ENCODE measurements around the gene USP7.
"Not testable (repeated sequence)": the region's sequence is repeated elsewhere in the genome, so short reads cannot be mapped to it uniquely, and the experiment has no call there.

The USP7 gene

DNA sequence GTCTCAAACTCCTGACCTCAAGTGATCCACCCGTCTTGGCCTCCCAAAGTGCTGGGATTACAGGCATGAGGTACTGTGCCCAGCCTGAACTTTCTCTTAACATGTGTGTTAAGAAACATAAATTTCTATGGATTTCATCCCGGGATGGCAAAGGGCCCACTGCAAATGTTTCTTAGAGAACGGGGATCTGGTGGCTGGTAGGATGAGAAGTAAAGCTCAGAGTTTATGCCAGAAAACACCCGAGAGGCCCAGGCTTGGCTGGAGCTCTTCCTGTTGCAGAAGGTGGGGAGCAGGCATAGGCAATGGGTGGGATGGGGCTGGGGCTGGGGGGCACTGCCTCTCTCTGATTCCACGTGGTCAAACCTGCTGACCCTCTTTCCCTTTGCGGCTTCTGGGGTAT is 89.3 kb downstream of the USP7 start:
- DNase-seq = no peak

- not testable (repeated sequence) for DNase-seq
Observed at GRCh38 chr16:8873866-8874195, 89.9 kb downstream of the USP7 start.

GRCh38 chr16:8872967-8873865 is 90.5 kb downstream of the USP7 start:
- DNase-seq = no peak

- DNase-seq = no peak
Observed at GRCh38 chr16:8872071-8872470, 91.6 kb downstream of the USP7 start.

DNA sequence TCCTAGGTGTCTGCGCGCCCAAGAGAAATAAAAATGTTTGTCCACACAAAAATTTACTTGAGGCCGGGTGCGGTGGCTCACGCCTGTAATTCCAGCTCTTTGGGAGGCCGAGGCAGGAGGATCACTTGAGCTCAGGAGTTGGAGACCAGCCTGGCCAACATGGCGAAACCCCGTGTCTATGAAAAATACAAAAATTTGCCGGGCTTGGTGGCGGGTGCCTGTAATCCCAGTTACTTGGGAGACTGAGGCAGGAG is 93.8 kb downstream of the USP7 start:
- not testable (repeated sequence) for DNase-seq

DNA sequence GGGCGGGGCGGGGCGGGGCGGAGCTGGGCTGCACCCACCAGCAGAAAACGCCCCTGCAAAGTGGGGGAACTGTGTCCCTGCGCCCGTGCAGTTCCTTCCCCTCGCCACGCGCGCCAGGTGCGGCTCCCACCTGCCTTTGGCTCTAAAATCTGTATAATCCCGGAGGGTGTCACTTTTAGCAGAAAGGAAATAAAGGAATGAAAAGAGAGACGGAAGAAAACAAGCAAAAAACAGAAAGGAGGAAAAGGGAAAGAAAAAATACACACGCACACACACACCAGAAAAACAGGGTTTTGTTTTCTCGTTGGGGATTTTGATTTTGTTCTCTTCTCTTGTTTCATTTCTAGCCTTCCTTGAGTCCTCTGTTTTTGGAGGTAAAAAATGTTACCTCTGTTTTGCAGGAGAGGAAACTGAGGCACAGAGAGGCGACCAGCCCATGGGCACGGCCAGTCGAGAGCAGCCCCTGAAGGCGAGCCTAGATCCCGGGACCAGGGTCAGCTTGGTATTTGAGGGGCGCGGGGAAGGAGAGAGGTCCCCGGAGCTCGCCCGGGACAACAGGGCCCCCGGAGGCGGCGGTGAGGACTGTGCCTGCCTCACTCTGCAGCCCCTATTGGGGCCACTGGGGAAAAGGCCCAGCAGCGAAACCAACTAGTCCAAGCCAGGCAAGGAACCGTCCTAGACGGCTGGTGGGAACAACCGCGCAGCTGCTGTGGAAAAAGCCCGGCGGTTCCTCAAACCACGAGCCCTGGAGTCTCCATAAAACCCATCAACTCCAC is 94.3 kb downstream of the USP7 start:
- DNase-seq = no peak

- DNase-seq = peak; percentile 86 to 90
Observed at GRCh38 chr16:8868416-8869211, 95.1 kb downstream of the USP7 start, which contains the start of gene CARHSP1. Gene CARHSP1, minus strand, starts transcription at chr16:8869006. Its CDS starts 9,678 bp downstream, at chr16:8859328.

- DNase-seq = no peak
Observed at GRCh38 chr16:8867932-8868415, 95.7 kb downstream of the USP7 start.

DNA sequence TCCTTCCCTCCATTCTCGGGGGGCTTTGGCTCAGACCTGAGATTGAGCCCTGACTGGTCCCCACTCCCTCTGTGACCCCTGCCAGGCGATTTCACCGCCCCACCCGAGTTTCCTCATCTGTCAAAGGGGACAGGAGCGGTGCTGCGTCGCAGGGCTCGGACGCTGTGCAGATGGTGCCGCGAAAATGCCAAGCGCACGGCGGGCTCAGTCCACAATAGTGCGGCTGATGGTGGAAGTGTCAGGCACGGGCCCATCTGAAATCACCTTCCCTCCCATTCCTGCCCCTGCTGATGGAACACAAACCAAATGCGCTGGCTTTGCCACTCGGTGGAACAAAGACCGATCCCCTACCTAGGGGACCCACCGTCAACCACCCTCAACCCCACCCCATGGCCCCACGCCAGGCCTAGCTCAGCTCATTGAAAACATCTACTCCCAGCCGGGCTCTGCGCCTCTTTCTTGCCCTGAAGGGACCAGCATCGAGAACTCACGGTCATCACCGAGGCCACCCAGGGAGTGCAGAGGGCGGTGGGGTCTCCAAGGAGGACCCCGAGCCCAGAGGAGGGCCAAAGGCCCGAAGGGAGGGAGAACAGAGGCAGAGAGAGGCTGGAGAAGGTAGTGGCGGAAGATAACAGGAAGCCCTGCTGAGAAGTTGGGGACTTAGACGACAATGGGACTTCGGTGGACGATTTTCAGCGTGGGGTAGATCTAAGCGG is 96.3 kb downstream of the USP7 start:
- peak in 1 of 2 donors; percentile 40 for DNase-seq

GRCh38 chr16:8866884-8867215 is 96.9 kb downstream of the USP7 start:
- DNase-seq = no peak

GRCh38 chr16:8866118-8866883 is 97.4 kb downstream of the USP7 start:
- peak; percentile 34 to 51 for DNase-seq

GRCh38 chr16:8865145-8865882 is 98.4 kb downstream of the USP7 start:
- DNase-seq = no peak

- DNase-seq = no peak
Observed at GRCh38 chr16:8864480-8865110, 99.1 kb downstream of the USP7 start.

DNA sequence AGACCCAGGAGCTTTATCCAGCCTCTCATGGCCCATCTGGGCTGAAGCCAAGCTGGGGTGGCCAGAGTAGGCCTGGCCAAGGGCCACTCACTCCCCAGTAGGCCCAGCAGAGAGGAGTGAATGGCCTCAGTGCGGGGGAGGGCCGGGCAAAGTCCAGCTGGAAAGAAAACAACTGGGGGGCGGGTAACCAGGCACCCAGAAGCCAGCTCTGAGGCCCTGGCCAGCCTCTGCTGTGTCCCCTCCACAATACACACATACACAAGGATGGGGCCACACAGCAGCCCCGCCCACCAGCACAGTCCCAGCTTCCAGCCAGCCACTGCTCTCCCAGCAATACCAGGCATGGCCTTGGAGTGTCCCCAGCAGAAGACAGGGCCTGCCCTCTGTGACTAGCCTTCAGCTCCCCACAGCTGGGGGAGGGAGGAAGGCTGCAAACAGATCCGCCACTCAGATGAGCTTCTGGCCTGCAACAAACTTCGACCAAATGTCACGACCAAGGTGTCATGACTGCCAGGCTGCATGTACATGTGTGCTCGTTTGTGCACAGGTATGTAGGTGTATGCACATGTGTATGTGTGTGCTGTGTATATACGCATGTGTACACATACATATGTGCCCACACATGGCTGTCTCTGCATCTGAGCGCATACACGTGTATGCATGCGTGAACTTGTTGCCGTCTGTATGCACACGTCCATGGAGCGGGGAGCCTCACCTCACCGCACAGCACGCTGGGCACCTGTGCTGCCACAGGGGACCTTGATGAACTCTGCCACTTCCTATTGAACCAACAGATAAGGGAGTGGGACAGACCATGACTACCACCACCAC is 99.9 kb downstream of the USP7 start:
- peak; percentile 91 to 92 for DNase-seq

GRCh38 chr16:8862309-8863130 is 101.2 kb downstream of the USP7 start:
- DNase-seq = no peak

DNA sequence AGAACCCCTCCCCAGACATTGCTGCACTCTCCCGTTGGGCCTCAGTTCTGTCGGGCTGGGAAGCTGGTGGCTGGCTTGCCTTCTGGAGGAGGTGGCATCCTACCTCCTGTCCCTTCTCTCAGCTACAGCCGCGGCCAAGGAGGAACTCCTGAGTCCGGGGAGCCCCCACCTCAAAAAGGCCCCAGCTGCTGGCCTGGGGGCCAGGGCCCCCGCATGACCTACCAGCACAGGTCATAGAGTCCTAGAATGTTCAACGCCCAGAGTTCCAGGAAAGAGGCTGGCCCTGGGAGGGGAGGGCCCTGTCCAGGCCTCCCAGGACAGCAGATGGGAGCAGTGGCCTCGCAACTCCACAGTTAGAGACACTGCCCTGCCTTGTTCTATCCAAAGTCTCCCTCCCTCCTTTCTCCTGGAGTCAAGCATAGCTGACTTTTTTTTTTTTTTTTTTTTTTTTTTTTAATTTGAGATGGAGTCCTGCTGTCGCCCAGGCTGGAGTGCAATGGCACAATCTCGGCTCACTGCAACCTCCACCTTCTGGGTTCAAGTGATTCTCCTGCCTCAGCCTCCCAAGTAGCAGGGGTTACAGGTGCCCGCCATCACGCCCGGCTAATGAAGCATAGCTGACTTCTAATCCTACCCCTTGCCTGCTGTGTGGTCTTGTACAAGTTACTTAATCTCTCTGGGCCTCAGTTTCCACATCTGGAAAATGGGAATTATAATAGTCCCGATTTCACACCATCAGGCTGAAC is 102.0 kb downstream of the USP7 start:
- DNase-seq = no peak

DNA sequence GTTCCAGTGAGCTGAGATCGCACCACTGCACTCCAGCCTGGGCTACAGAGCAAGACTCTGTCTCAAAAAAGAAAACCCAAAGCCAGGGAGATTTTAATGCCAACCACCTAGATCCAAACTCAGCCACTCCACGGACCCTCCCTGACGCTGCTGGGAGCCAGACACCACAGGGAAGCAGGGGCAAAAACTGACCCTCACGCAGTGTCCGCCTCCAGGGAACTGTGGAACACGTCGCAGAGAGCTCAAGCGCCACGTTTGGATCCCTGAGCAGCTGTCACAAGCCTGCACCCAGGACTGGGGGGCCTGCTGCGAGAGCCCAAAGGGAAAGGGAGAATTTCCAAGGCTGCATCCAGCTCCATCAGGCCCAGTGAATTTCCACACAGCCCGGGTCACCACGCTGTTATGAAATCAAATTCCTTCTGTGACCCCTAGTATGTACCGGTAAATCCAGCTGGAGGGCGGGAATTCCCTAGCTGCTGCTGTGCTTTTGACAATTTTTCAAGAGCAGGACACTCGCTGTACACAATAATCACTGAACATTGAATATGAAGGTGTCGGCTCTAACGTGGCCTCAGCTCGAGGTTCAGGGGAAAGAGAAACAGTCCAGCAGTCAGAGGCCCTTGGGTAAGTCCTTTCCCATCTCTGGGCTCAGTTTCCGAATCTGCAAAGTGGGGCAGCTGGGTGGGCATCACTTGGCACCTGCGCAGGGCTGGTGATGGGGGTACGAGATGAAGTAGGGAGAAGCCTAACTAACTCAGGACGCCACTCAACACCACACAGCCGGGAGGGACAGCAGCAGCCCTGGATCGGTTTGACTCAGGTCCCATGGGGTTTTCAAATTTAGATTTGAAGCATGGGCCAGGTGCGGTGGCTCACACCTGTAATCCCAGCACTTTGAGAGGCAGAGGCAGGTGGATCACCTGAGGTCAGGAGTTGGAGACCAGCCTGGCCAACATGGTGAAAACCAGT is 103.5 kb downstream of the USP7 start:
- DNase-seq = no peak

All from hippocampal formation (tissue), 2 donors.